Activated naive CD4-positive, alpha-beta T cell treated with anti-CD3 and anti-CD28 coated beads, Interleukin-2, amount 50 U/mL, for 72 hours (primary cell): Measurements from ENCODE around the gene C18orf63. TPM values are rescaled to one million over a fixed set of nuclear protein-coding genes. Genes with fewer than 3 reads are reported as not detected.

Experiments
- ATAC-seq, 2 donors: fragments of 150-1000 bp; cut with Tn5 transposase; 2 replicates each; pipeline ENCODE4 v1.10.0; 2021; ENCODE audit warnings: mild to moderate bottlenecking in 2 of 2, moderate library complexity in 2 of 2
- DNase-seq, 2 donors: peaks; one replicate each; pipeline ENCODE4 v3.0.0; 2021 to 2022; ENCODE audit warnings: low spot score in 2 of 2
- H3K27ac Mint-ChIP-seq, 2 donors: one replicate each; pipeline ENCODE4 v1.8.0; 2022; ENCODE audit warnings: mild to moderate bottlenecking in 2 of 2, mixed read lengths in 2 of 2
- H3K36me3 Mint-ChIP-seq, 2 donors: one replicate each; pipeline ENCODE4 v1.8.0; 2022; ENCODE audit warnings: mixed read lengths in 2 of 2
- H3K9me3 Mint-ChIP-seq, 2 donors: one replicate each; pipeline ENCODE4 v1.8.0; 2022; ENCODE audit warnings: mixed read lengths in 2 of 2
- total RNA-seq, 2 donors: library from RNA; stranded (reverse); gene quantifications; one replicate each; pipeline ENCODE4 v1.2.3, GENCODE V29; 2022

Gene C18orf63
- not detected for total RNA-seq

DNA sequence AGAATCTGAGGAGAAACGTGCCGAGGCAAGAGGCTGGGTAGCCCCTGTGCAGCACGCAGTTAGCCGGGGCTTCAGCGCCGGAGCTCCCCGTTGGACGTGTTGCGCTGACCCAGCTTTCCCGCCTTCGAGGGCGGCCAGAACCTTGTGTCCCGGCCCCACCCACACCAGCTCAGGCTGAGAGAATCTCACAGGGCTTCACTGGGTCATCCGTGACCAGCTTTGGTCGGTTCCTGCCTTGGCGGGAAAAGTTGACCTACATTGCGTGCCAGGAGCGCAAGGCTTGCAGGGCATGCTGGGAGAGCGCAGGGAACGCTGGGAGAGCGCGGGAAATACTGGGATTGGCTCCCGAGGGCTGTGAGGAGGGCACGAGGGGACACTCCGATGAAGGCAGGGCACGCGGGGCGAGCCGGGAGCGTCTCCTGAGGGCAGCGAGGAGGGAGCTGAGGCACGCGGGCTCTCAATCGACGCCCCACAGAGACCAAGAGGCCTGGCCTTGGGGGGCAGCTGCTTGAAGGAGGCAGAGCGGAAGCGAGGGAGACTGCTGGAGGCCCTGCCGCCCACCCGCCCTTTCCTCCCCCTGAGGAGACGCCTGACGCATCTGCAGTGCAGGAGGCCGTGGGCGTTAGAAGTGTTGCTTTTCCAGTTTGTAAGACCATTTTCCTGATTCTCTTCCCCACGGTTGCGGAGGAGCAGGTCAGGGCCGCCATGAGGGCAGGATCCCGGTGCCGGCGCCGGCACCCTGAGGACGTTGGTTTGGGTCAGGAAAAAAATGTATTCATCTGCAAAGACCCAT, at the start of gene C18orf63:
C18orf63 (plus strand) TSS at position 376 of the 793 bp plus-strand sequence. CDS start 2,027 bp downstream, outside the sequence.
- no peak for DNase-seq
- no peak within 1 kb of the TSS for H3K27ac Mint-ChIP-seq
- H3K36me3 Mint-ChIP-seq: no peaks in the 10 kb centered on the region
- ATAC-seq: no peak
- H3K9me3 Mint-ChIP-seq: no peaks in the 10 kb centered on the region

DNA sequence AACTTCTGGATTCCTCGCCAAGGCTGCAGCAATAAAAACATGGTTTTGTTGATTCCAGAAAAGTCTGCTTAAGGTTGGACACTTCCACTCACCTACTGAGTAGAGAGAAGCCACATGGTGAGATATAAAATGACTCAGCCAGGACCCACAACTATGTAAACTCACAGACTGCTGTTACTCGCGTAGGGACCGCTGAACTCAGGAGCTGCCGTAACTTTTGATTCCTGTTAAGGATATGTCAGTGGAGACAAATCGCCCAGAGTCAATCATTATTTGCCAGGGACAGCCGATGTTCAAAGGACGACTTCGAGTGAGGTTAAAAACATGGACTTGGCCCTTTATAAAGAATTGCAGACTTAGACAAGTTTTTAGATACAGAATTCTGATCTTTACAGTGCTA, 49.5 kb upstream of the C18orf63 start:
- ATAC-seq: peak in 1 of 2 donors; percentile 44
- no peak for DNase-seq
- Mint-ChIP-seq H3K9me3 (no peaks in the 10 kb centered on the region), H3K36me3 (no peaks in the 10 kb centered on the region), H3K27ac (no peak overlapping the region)

DNA sequence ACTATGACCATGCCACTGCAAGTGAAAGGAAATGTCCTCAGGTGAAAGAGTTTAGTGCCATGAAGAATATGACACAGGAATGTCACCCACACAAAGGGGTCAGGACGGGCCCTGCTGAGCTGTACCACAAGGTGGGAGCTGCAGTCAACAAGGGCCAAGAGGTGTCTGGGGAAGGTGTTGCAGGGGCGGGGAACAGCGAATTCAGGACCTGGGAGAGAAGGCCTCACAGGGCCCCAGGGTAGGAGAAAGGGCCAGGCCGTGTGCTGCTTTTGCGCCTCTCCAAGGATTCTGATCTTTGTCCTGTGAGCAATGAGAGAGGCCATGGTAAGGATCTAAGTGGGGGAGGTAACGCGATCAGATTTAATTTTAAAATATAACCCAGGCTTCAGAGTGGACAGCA, 47.5 kb upstream of the C18orf63 start:
- Mint-ChIP-seq H3K27ac (no peak overlapping the region), H3K36me3 (no peaks in the 10 kb centered on the region), H3K9me3 (no peaks in the 10 kb centered on the region)
- ATAC-seq (no peak), DNase-seq (no peak)

DNA sequence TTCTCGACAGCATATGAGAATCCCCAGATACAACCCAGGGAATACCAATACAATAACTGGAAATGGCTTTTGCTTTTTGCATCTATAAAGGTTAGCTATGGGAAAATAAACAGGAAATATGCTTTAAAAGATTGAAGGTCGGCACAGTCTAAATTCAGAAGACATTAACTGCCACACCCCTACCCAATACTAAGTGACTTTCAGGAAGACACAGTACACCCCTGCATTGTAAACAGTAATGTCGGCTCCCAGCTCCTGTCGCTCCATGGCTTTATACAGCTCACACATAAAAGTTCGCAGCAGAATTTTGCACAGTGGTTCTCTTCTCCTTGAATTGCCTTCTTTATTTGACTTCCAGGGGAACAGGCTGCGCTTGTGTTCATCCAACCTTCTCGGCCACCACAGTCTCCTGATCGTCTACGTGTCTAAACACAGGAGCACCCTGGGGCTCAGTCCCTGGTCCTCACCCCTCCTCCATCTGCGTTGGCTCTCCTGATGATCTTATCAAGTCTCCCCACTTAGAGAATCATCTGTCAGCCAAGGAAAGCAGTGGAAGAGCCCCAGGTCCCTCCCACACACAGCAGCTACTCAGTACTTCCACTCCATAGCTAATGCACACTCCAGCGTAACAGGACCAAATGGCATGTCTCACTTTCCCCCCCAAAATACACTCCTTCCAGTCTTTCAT, 46.6 kb upstream of the C18orf63 start:
- no peaks in the 10 kb centered on the region for H3K9me3 Mint-ChIP-seq
- DNase-seq (no peak), ATAC-seq (no peak)
- no peaks in the 10 kb centered on the region for H3K36me3 Mint-ChIP-seq
- H3K27ac Mint-ChIP-seq: no peak overlapping the region

DNA sequence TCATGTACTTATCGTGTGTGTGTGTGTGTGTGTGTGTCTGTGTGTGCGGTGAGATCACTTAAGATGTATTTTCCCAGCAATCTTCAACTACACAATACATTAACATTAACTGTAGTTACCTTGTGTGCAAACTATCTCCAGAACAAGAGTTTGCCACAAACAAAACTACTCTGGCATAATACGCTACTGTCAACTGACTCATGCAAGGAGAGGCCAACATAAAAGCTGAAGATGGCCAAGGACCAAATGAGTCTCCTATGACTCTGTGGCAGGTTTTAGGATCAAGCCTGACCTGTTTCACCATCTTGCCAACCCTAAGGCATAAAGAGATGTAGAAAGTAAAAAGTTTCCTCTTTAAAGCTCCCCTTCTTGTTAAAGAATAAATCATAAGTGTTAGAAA, 44.0 kb upstream of the C18orf63 start:
- no peak for DNase-seq
- no peak overlapping the region for H3K27ac Mint-ChIP-seq
- H3K36me3 Mint-ChIP-seq: peaks cover 0 to 3% of the 10 kb centered on the region in 2 donors
- H3K9me3 Mint-ChIP-seq: no peaks in the 10 kb centered on the region
- no peak for ATAC-seq

DNA sequence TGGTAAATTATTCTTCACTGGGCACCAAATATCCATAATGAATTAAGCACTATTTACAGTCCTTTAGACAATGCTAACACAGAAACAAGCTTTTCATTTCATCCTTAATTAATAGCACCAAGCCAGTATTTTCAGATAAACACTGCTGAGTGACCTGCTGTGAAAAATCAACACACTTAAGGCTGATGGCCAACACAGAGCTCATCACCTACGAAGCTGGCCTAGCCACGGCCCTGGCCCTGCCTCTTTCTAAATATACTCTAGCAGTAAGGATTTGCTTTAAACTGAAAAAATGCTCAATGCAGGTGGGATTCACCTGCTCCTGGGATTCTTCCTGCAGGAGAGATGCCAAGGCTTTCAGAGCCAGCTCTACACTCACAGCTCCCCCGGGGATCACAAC, 42.2 kb upstream of the C18orf63 start:
- H3K27ac Mint-ChIP-seq: no peak overlapping the region
- no peak for ATAC-seq
- H3K9me3 Mint-ChIP-seq: no peaks in the 10 kb centered on the region
- peaks cover 0 to 4% of the 10 kb centered on the region in 2 donors for H3K36me3 Mint-ChIP-seq
- DNase-seq: no peak

DNA sequence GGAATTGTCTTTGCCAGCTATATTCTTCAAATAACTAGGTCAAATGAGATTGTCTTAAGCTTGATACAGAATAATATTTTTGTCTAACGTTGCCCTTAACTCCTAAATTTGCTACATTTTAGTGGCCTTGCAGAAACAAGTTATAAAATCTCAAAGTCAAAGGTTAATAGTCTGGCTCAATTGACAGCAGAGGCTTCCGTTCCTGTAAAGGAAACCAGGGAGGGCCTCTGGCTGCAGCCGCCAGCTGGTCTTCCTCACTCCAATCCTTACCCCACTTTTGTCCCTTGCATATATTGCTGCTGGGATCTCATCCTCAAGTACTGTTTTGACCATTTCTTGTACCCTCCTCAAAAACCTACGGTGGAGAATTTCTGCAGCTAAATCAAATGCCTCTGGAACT, 40.9 kb upstream of the C18orf63 start:
- no peaks in the 10 kb centered on the region for H3K9me3 Mint-ChIP-seq
- H3K27ac Mint-ChIP-seq: no peak overlapping the region
- H3K36me3 Mint-ChIP-seq: peaks cover 0 to 4% of the 10 kb centered on the region in 2 donors
- DNase-seq (no peak), ATAC-seq (no peak)

DNA sequence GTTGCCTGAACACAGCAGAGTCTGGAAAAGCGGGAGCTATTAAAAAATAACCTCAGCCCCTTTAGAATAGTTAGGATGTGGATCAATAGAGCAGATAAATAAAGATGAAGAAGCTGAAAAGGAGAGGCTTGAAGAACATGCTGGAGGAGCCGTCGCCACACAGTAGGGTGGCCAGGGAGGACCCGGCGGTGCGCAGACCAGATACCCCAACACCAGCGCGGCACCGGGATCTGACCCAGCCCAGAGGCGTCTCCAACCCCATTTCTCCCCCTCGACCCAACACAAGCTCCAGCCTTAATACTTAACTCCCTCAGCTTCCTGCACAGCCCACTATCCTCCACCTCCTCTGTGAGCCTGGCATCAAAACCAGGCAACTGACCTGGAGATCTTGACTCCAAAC, 39.9 kb upstream of the C18orf63 start:
- H3K27ac Mint-ChIP-seq: no peak overlapping the region
- no peak for ATAC-seq
- H3K9me3 Mint-ChIP-seq: no peaks in the 10 kb centered on the region
- H3K36me3 Mint-ChIP-seq: peaks cover 0 to 4% of the 10 kb centered on the region in 2 donors
- DNase-seq: no peak

DNA sequence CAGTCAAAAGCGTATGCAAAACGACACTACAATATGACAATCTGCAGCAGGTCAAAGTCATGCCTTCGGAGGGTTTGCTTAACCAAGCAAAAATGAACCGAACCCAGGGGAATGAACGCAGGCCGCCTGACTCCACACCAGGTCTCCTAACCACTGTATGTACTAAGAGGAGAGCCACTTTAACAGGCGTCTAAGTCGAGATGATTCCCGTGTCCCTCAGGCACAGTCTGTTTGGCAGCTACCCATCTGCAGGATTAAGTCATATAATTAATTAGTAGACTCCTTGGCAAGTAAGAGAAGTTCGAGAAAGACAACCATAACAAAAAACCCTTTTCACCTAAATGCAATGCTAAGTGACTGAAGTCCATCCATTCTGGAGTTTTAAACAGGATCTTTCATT, 39.0 kb upstream of the C18orf63 start:
- DNase-seq (no peak), ATAC-seq (no peak)
- no peaks in the 10 kb centered on the region for H3K9me3 Mint-ChIP-seq
- no peak overlapping the region for H3K27ac Mint-ChIP-seq
- H3K36me3 Mint-ChIP-seq: peaks cover 4% of the 10 kb centered on the region in 2 donors

DNA sequence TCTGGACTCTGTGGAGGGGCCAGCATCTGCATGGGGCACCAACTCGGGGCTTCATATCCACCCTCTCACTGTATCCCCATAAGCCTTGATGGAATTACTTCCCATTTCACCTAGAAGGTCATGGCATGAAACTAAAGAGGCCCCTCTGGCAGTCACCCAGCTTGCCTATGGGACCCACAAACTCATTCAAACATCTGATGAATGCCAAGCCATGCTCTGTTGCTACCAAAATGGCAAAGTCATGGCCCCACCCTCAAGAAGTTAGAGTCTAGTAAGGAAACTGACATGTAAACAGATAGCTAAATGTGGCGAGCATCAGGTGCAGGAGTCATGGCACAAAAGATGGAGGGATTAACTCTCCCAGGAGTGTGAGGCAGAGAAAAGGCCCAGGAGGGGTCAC, 38.3 kb upstream of the C18orf63 start:
- H3K9me3 Mint-ChIP-seq: no peaks in the 10 kb centered on the region
- ATAC-seq (no peak), DNase-seq (no peak)
- H3K27ac Mint-ChIP-seq: no peak overlapping the region
- H3K36me3 Mint-ChIP-seq: peaks cover 4% of the 10 kb centered on the region in 2 donors

DNA sequence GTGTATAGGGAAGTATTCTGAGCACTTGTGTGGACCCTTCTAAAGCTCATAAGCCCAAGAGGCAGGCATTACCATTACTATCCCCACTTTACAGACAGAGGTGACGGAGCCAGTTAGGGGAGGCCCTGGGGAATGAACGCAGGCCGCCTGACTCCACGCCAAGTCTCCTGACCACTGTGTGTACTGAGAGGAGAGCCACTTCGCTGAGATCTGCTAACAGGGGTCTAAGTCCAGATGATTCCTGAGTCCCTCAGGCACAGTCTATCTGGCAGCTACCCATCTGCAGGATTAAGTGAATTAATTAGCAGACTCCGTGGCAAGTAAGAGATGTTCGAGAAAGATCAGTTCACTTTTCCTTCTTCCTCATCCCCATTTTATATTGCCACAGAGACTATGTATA, 37.6 kb upstream of the C18orf63 start:
- no peaks in the 10 kb centered on the region for H3K9me3 Mint-ChIP-seq

DNA sequence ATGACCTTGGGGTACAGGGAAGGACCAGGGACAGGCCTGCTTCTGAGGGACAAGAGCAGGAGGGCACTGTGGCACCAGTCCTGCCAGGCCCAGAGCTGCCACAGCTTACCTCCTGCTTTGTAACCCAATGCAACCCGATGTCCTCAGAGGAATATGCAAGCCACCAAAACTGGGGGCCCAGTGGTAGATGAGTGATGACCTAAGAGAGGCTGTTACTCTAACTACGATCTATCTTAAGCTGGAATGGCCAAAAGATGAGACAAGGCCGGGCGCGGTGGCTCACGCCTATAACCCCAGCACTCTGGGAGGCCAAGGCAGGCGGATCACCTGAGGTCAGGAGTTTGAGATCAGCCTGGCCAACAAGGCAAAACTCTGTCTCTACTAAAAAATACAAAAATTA, 36.7 kb upstream of the C18orf63 start:
- peaks cover 4% of the 10 kb centered on the region in 2 donors for H3K36me3 Mint-ChIP-seq
- H3K27ac Mint-ChIP-seq: no peak overlapping the region
- ATAC-seq (no peak), DNase-seq (no peak)
- no peaks in the 10 kb centered on the region for H3K9me3 Mint-ChIP-seq

More for the DNA sequence above, 37.6 kb upstream of the C18orf63 start:
- DNase-seq (no peak), ATAC-seq (no peak)
- peaks cover 4% of the 10 kb centered on the region in 2 donors for H3K36me3 Mint-ChIP-seq
- no peak overlapping the region for H3K27ac Mint-ChIP-seq

DNA sequence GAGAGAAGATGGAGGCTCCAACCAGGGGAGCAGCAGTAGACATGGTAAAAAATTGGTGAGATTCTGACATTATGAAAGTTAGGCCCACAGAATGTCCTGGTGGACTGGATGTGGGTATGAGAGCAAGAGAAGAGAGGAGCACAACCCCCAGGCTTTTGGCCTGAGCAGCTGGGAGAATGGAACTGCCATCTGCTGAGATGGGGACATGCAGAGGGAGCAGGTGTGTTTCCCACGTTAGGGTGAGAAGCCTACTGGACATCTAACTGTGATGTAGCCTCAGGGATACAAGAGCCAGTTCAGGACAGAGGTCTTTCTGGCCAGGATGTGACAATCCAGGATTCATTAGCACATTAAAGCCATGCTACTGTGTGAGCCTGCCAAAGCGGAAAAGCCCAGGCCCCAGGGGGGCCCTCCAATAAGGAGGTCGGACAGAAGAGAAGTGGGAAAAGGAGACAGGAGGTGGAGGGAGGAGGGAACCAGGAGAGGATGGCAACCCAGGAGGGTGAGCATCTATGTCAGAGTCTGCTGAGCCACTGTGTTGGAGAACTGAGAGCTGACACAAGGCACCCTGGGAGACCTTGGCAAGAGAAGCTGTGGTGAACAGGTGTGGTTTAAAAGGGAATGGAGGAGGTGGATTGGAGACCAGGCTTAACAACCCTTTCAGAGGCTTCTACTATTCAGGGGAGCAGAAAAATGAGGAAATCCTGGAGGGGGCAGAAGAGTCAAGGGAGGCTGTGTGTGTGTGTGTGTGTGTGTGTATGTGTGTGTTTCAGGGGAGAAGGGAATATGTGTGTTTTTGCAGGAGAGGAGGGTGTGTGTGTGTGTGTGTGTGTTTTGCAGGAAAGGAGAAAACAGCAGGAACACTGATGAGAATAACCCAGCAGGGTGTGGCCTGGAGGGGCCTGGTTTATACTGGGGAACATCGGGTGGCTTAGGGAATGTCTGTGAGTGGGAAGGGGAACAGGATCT, 34.3 kb upstream of the C18orf63 start:
- Mint-ChIP-seq H3K36me3 (peaks cover 4% of the 10 kb centered on the region in 2 donors), H3K27ac (peak overlapping the region in 1 of 2 donors; percentile 67), H3K9me3 (no peaks in the 10 kb centered on the region)
- ATAC-seq: no peak
- no peak for DNase-seq

DNA sequence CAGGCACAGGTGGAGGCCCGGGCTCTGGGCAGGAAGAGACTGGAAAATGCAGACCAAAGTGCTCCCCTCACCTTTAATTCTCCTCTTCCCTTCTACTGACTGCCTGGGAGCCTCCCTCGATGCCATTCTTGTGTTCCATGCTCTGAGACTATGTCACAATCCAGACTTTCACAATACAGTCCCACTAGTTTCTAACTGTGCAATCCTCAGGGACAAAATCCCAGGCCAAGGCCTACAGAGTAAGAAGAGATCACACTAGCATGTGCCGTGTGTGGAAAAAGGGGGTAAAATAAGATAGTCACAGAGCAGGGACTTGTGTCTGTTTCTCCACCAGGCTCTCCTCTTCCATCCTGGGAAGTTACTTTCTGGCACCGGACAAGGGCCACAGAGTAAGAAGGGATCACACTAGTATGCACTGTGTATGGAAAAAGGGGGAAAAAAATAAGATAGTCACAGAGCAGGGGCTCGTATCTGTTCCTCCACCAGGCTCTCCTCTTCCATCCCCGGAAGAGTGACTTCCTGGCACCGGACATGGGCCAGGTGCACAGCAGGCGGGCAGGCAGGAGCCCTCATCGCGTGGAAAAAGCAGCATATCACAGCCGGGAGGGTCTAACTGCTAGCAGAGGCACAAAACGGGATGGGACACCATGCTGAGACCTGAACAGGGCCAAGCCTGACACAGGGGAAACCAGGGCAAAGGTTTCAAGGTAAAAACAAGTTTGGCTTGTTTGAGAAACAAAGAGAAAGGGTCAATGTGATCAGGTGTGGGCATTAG, 33.5 kb upstream of the C18orf63 start:
- DNase-seq (no peak), ATAC-seq (no peak)
- Mint-ChIP-seq H3K9me3 (no peaks in the 10 kb centered on the region), H3K36me3 (peaks cover 0 to 4% of the 10 kb centered on the region in 2 donors), H3K27ac (peak overlapping the region; percentile 67 to 76)

DNA sequence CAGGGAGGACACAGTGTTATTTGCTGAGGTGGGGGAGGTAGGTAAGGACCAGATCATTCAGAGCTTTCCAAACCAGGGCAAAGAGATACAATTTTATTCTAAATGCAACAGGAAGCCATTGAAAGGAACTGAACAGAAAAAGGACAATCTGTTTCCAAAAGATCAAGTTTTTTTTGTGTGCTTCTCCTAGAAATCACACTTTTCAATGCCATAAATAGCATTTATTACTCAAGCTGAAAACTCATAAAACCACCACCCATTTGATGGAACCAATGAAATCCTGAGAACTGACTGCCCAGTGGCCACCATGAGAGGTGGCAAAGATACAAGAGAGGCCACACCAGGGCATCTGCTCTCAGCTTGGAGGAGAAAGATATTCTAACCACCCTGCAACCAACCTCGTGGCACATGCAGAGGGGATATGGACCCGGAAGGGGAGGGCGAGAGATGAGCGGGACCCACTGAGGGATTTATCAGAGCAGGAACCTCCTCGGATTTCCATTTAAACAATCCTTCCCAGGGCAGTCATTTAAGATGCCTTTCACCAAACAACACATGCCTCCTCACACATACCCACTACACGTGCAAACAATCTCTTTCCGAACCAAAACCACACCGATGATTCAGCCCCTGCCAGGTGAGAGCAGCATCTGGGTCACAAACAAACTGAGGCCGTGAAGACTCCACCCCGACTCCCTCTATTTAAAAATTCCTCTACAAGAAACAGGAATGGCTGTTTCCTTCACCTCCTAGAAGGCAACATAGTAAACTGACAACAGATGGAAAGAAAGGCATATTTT, 32.7 kb upstream of the C18orf63 start:
- H3K36me3 Mint-ChIP-seq: peaks cover 0 to 4% of the 10 kb centered on the region in 2 donors
- no peaks in the 10 kb centered on the region for H3K9me3 Mint-ChIP-seq
- no peak for DNase-seq
- peak overlapping the region; percentile 67 to 76 for H3K27ac Mint-ChIP-seq
- ATAC-seq: peak; percentile 50 to 58
